Endothelial cell of umbilical vein (primary cell): ENCODE data around the gene RAPGEF4. TPM values are rescaled to one million over a fixed set of nuclear protein-coding genes. Genes with fewer than 3 reads are reported as not detected.

ENCODE experiments used
- BruUV-seq: library from RNA; stranded (reverse); fragments of 400-500 nt; replicated peaks from 2 replicates; lab custom pipeline; 2021; lab: Mats Ljungman, UMichigan
- CTCF ChIA-PET: fragments of 300-600, 350-600 bp; sonication (Branson Sonifier 250); formaldehyde crosslinking; loops from one replicate; lab custom pipeline; 2021; ENCODE audit warnings: antibody characterized with exemption, inconsistent platforms; lab: Charles Lee
- POLR2A ChIA-PET: fragments of 300-600, 350-600 bp; sonication (Branson Sonifier 250); formaldehyde crosslinking; loops from one replicate; lab custom pipeline; 2021; ENCODE audit warnings: antibody characterized with exemption, inconsistent platforms; lab: Charles Lee
- DNase-seq: peaks from one replicate; pipeline ENCODE4 v3.0.0-alpha.2; 2011; ENCODE audit warnings: low read depth, low spot score
- FAIRE-seq: peaks from 2 replicates; lab custom pipeline; 2011; peaks lifted over from hg19 to GRCh38; lab: Jason Lieb, UNC
- H2AFZ ChIP-seq: 2 replicates; pipeline ENCODE4 v1.6.0; 2012; ENCODE audit warnings: low read depth, low read length, control low read depth, inconsistent platforms
- H3K27ac ChIP-seq: 2 replicates; pipeline ENCODE4 v1.5.1; 2011; ENCODE audit warnings: low read depth, mild to moderate bottlenecking, control low read depth, low read length, moderate library complexity; ENCODE audit not compliant: insufficient read depth
- H3K27me3 ChIP-seq, 2 experiments: 2 replicates each; pipeline versions ENCODE4 v1.6.0 to v1.6.1; 2011; ENCODE audit warnings: low read length in 2 of 2, mixed read lengths in 1 of 2; ENCODE audit not compliant: control insufficient read depth in 2 of 2, insufficient read depth in 2 of 2
- H3K36me3 ChIP-seq, 2 experiments: 2 replicates in 1 of 2; 3 replicates in 1 of 2; pipeline ENCODE4 v1.5.1; 2011; ENCODE audit warnings: low read length in 2 of 2, mild to moderate bottlenecking in 1 of 2, moderate library complexity in 1 of 2; ENCODE audit not compliant: control insufficient read depth in 2 of 2, insufficient read depth in 2 of 2; ENCODE audit errors: extremely low read depth in 1 of 2
- H3K4me1 ChIP-seq: 3 replicates; pipeline ENCODE4 v1.5.1; 2011; ENCODE audit warnings: mild to moderate bottlenecking, low read length; ENCODE audit not compliant: control insufficient read depth, insufficient read depth; ENCODE audit errors: extremely low read depth
- H3K4me2 ChIP-seq: 2 replicates; pipeline ENCODE4 v1.6.1; 2011; ENCODE audit warnings: low read length, control low read depth, mixed read lengths; ENCODE audit not compliant: insufficient read depth
- H3K4me3 ChIP-seq, 3 experiments: fragments of 200-600 bp in 1 of 3; sonication (generic), shearing (Covaris generic) in 1 of 3; replicated peaks in 1 of 3; 2 replicates each; pipeline ENCODE4 v1.5.1; 2011 to 2016; ENCODE audit warnings: control low read depth in 3 of 3, low read length in 3 of 3, mild to moderate bottlenecking in 2 of 3, inconsistent platforms in 1 of 3, low read depth in 1 of 3, moderate library complexity in 1 of 3; ENCODE audit not compliant: insufficient read depth in 1 of 3
- H3K79me2 ChIP-seq: 2 replicates; pipeline ENCODE4 v1.6.0; 2012; ENCODE audit warnings: low read length, inconsistent platforms; ENCODE audit not compliant: control insufficient read depth, insufficient read depth
- H3K9ac ChIP-seq: replicated peaks from 2 replicates; pipeline ENCODE3; 2011; ENCODE audit warnings: low read length, control low read depth; ENCODE audit not compliant: insufficient read depth; ENCODE audit errors: extremely low read depth
- H3K9me1 ChIP-seq: replicated peaks from 3 replicates; pipeline ENCODE4 v1.6.0; 2011; ENCODE audit warnings: mild to moderate bottlenecking, low read length; ENCODE audit not compliant: control insufficient read depth, insufficient read depth; ENCODE audit errors: extremely low read depth
- H3K9me3 ChIP-seq: replicated peaks from 2 replicates; pipeline ENCODE4 v1.5.1; 2012; ENCODE audit warnings: low read length, inconsistent platforms; ENCODE audit not compliant: control insufficient read depth, insufficient read depth
- H4K20me1 ChIP-seq: replicated peaks from 2 replicates; pipeline ENCODE3; 2011; ENCODE audit warnings: mild to moderate bottlenecking, low read length; ENCODE audit not compliant: control insufficient read depth, insufficient read depth; ENCODE audit errors: extremely low read depth
- CTCF ChIP-seq, 2 donors: IDR thresholded peaks; 1 replicate in 1 of 2; 2 replicates in 1 of 2; pipeline ENCODE4 v1.5.1; 2011; ENCODE audit warnings: low read length in 2 of 2, mild to moderate bottlenecking in 2 of 2, moderate library complexity in 2 of 2, control low read depth in 1 of 2, inconsistent platforms in 1 of 2, low read depth in 1 of 2; ENCODE audit not compliant: insufficient read depth in 1 of 2; ENCODE audit errors: extremely low read depth in 1 of 2
- EZH2 ChIP-seq: IDR thresholded peaks from 2 replicates; pipeline ENCODE4 v1.6.1; 2012; ENCODE audit warnings: borderline replicate concordance, low read depth, mild to moderate bottlenecking, moderate library complexity, low read length, inconsistent platforms; ENCODE audit not compliant: severe bottlenecking
- FOS ChIP-seq: IDR thresholded peaks from 2 replicates; pipeline ENCODE4 v1.6.1; 2011; ENCODE audit warnings: mild to moderate bottlenecking, low read length, moderate library complexity, borderline replicate concordance; ENCODE audit not compliant: insufficient read depth
- GATA2 ChIP-seq: IDR thresholded peaks from 2 replicates; pipeline ENCODE4 v1.7.0; 2011; ENCODE audit warnings: low read depth, mild to moderate bottlenecking, moderate library complexity, mixed read lengths, low read length; ENCODE audit not compliant: insufficient read length, insufficient read depth
- JUN ChIP-seq: IDR thresholded peaks from 2 replicates; pipeline ENCODE4 v1.6.1; 2011; ENCODE audit warnings: borderline replicate concordance, low read depth; ENCODE audit not compliant: insufficient read length, insufficient read depth
- MYC ChIP-seq: IDR thresholded peaks from one replicate; pipeline ENCODE4 v1.6.1; 2011; ENCODE audit warnings: mild to moderate bottlenecking, low read depth, low read length
- POLR2A ChIP-seq: IDR thresholded peaks from 2 replicates; pipeline ENCODE4 v1.6.1; 2012; ENCODE audit warnings: low read depth, mild to moderate bottlenecking, control low read depth, low read length
- POLR2AphosphoS5 ChIP-seq: IDR thresholded peaks from 2 replicates; pipeline ENCODE4 v1.6.1; 2012; ENCODE audit warnings: low read depth, mild to moderate bottlenecking, control low read depth, low read length, moderate library complexity; ENCODE audit not compliant: insufficient read depth
- dilution Hi-C: fragments of 300-500 bp; cut with MboI; formaldehyde crosslinking; loops from one replicate; pipeline ENCODE4 v1.15.0; 2019; ENCODE audit warnings: low sequenced_read_pairs; ENCODE audit not compliant: extremely low pct_ligation_motif_present
- intact Hi-C: fragments of 100-400 bp; cut with micrococcal nuclease; formaldehyde crosslinking; loops from one replicate; pipeline ENCODE4 v1.10.0; 2022
- polyA plus RNA-seq, 4 experiments: library from polyadenylated mRNA; depleted of rRNA in 3 of 4; stranded (reverse) in 3 of 4; unstranded in 1 of 4; fragments of >200 nt; gene quantifications; 2 replicates each; pipeline versions ENCODE4 v1.2.1 to v1.2.3, GENCODE V29; 2011 to 2012; ENCODE audit warnings: missing spikeins in 1 of 4
- total RNA-seq: library from RNA; stranded (reverse); gene quantifications from 2 replicates; pipeline ENCODE4 v1.2.3, GENCODE V29; 2021
- TF ChIP-seq, protein P1 (sequence below): IDR thresholded peaks from 2 replicates; pipeline ENCODE4 v1.6.1; 2011; ENCODE audit not compliant: insufficient read depth, insufficient read length

The RAPGEF4 gene
- total and polyA plus RNA-seq, 2 donors (not counting 3 experiments of a cell fraction or from before 2014, with no cell fraction given) = 7.2 to 9.2 TPM

DNA sequence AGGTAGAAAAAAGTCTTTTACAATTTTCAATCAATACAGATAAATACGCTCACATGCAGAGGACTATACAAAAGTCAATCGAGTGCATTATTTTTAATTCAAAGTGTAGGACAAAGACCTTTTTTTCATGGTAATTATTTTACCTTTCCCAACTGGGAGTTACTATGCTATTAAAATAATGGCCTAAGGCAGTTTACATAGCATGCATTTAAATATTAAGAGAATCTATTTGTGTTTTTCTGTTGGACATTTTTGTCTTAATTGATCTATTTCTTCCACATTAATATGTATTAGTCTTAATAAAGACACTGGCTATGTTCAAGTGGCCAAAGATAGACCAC is 209.8 kb downstream of the RAPGEF4 start:
- Histone ChIP-seq H3K36me3 (no peaks in the 10 kb centered on the region), H3K27ac (no peak overlapping the region), H3K9ac (no peak overlapping the region), H3K9me1 (no peaks in the 10 kb centered on the region), H3K4me2 (no peak overlapping the region), H3K27me3 (no peaks in the 10 kb centered on the region), H3K79me2 (no peaks in the 10 kb centered on the region), H2AFZ (no peak overlapping the region), H3K4me3 (no peak overlapping the region), H3K9me3 (no peaks in the 10 kb centered on the region), H3K4me1 (peaks cover 10% of the 10 kb centered on the region), H4K20me1 (no peaks in the 10 kb centered on the region)
- dilution Hi-C loops = no loop called here
- POLR2A ChIA-PET = no interaction called here
- CTCF ChIA-PET = interaction anchor here (1.3 kb wide), 1 partner anchor 14 kb away, joined by 6 read pairs; no protein-coding TSS in a partner anchor
- FAIRE-seq (no peak), DNase-seq (no peak)
- intact Hi-C loops = no loop called here
- TF ChIP-seq FOS (no peak), POLR2A (no peak), MYC (no peak), EZH2 (no peak), GATA2 (no peak), JUN (no peak), POLR2AphosphoS5 (no peak), CTCF (IDR thresholded peaks at IDR 0.05; ENCODE audit: extremely low read depth in 1 of 2, insufficient read depth in 1 of 2, low read depth in 1 of 2, low read length in 2 of 2) (no peak)
- TF ChIP-seq, protein P1, sequence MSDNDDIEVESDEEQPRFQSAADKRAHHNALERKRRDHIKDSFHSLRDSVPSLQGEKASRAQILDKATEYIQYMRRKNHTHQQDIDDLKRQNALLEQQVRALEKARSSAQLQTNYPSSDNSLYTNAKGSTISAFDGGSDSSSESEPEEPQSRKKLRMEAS = no peak
- no TSS peak for BruUV-seq
